GM23338 (cell line): ENCODE results near the gene ANO4. TPM values are rescaled to one million over a fixed set of nuclear protein-coding genes. Genes with fewer than 3 reads are reported as not detected.

ENCODE experiments used
- ATAC-seq: fragments of 200-7000 bp; cut with Tn5 transposase; 3 replicates; pipeline ENCODE4 v1.9.1; 2020
- DNase-seq: peaks from one replicate; pipeline ENCODE4 v3.0.0-alpha.2; 2015; ENCODE audit warnings: low spot score
- H2AFZ ChIP-seq: fragments of 200-600 bp; sonication (generic); 2 replicates; pipeline ENCODE4 v1.8.0; 2016; ENCODE audit warnings: antibody characterized with exemption, mild to moderate bottlenecking, moderate library complexity
- H3F3A ChIP-seq: fragments of 200-600 bp; sonication (generic); replicated peaks from 2 replicates; pipeline ENCODE4 v1.8.0; 2017; ENCODE audit warnings: antibody characterized with exemption, mixed run types, low read depth
- H3K27ac ChIP-seq: fragments of 200-600 bp; sonication (generic); 2 replicates; pipeline ENCODE4 v1.6.1; 2016; ENCODE audit warnings: low read depth
- H3K27me3 ChIP-seq: fragments of 200-600 bp; sonication (generic); 2 replicates; pipeline ENCODE4 v1.8.0; 2016; ENCODE audit warnings: mild to moderate bottlenecking, mixed run types, moderate library complexity; ENCODE audit not compliant: insufficient read depth
- H3K36me3 ChIP-seq: fragments of 200-600 bp; sonication (generic); 2 replicates; pipeline ENCODE4 v1.8.0; 2016; ENCODE audit warnings: mild to moderate bottlenecking; ENCODE audit not compliant: insufficient read depth
- H3K4me1 ChIP-seq: fragments of 200-600 bp; sonication (generic); 2 replicates; pipeline ENCODE4 v1.8.0; 2016; ENCODE audit warnings: mild to moderate bottlenecking, moderate library complexity; ENCODE audit not compliant: insufficient read depth
- H3K4me2 ChIP-seq: fragments of 200-600 bp; sonication (generic); 2 replicates; pipeline ENCODE4 v1.7.1; 2017; ENCODE audit warnings: mixed run types
- H3K4me3 ChIP-seq: fragments of 200-600 bp; sonication (generic); 2 replicates; pipeline ENCODE4 v1.6.1; 2016; ENCODE audit warnings: mixed run types
- H3K79me2 ChIP-seq: fragments of 200-600 bp; sonication (generic); replicated peaks from 2 replicates; pipeline ENCODE4 v1.8.0; 2017; ENCODE audit warnings: mild to moderate bottlenecking; ENCODE audit not compliant: insufficient read depth
- H3K9me2 ChIP-seq: fragments of 200-600 bp; sonication (generic); 2 replicates; pipeline ENCODE4 v1.8.0; 2017; ENCODE audit not compliant: insufficient read depth
- H4K20me1 ChIP-seq: fragments of 200-600 bp; sonication (generic); replicated peaks from 2 replicates; pipeline ENCODE4 v1.8.0; 2017; ENCODE audit warnings: mild to moderate bottlenecking; ENCODE audit not compliant: insufficient read depth
- H3K27ac Mint-ChIP-seq: 2 replicates; pipeline ENCODE4 v1.8.0; 2020; ENCODE audit warnings: inconsistent platforms, mild to moderate bottlenecking, moderate library complexity, mixed read lengths
- H3K27me3 Mint-ChIP-seq: 3 replicates; pipeline ENCODE4 v1.8.0; 2022; ENCODE audit warnings: low read depth, mild to moderate bottlenecking, moderate library complexity, mixed read lengths, inconsistent platforms; ENCODE audit not compliant: insufficient read depth, poor library complexity
- H3K36me3 Mint-ChIP-seq: 3 replicates; pipeline ENCODE4 v1.8.0; 2021; ENCODE audit warnings: low read depth, mild to moderate bottlenecking, inconsistent platforms, moderate library complexity, mixed read lengths
- H3K4me1 Mint-ChIP-seq: 3 replicates; pipeline ENCODE4 v1.8.0; 2020; ENCODE audit warnings: mild to moderate bottlenecking, inconsistent platforms, mixed read lengths
- H3K4me3 Mint-ChIP-seq: 3 replicates; pipeline ENCODE4 v1.8.0; 2021; ENCODE audit warnings: moderate library complexity, mild to moderate bottlenecking, inconsistent platforms, mixed read lengths
- H3K9me3 Mint-ChIP-seq: 3 replicates; pipeline ENCODE4 v1.8.0; 2020; ENCODE audit warnings: moderate library complexity, mild to moderate bottlenecking, inconsistent platforms, mixed read lengths
- CREB1 ChIP-seq: fragments of 250-450 bp; sonication (Bioruptor Pico); IDR thresholded peaks from 2 replicates; pipeline ENCODE4 v1.5.0; 2020; ENCODE audit warnings: low read depth, mild to moderate bottlenecking, moderate library complexity
- EZH2 ChIP-seq: fragments of 200-600 bp; sonication (generic); IDR thresholded peaks from one replicate; pipeline ENCODE4 v1.8.0; 2017; ENCODE audit warnings: antibody characterized with exemption, mild to moderate bottlenecking, low read depth; ENCODE audit not compliant: unreplicated experiment
- JUNB ChIP-seq: IDR thresholded peaks from one replicate; pipeline ENCODE4 v1.6.1; 2016; ENCODE audit warnings: antibody characterized with exemption; ENCODE audit not compliant: unreplicated experiment
- NANOG ChIP-seq: IDR thresholded peaks from 2 replicates; pipeline ENCODE4 v1.6.1; 2016; ENCODE audit warnings: antibody characterized with exemption, borderline replicate concordance
- POLR2AphosphoS5 ChIP-seq: IDR thresholded peaks from 2 replicates; pipeline ENCODE4 v1.6.1; 2016; ENCODE audit warnings: antibody characterized with exemption, low read depth
- STAT1 ChIP-seq: IDR thresholded peaks from one replicate; pipeline ENCODE4 v1.6.1; 2016; ENCODE audit warnings: antibody characterized with exemption; ENCODE audit not compliant: unreplicated experiment
- ZNF114 ChIP-seq: fragments of 250-450 bp; sonication (Bioruptor Pico); IDR thresholded peaks from 2 replicates; pipeline ENCODE4 v1.5.0; 2020; ENCODE audit warnings: mild to moderate bottlenecking, moderate library complexity
- polyA plus RNA-seq: library from polyadenylated mRNA; unstranded; fragments of >200 nt; fragmentation: Nextera tagmentation; extraction: Ambion mirVana; gene quantifications from 2 replicates; pipeline ENCODE4 v1.2.1, GENCODE V29; 2016
- total RNA-seq: library from RNA; depleted of rRNA; stranded (reverse); fragments of >200 nt; shearing (Covaris generic); gene quantifications from 2 replicates; pipeline ENCODE4 v1.2.3, GENCODE V29; 2014
- TF ChIP-seq, protein P1 (sequence below), 2 experiments: fragments of 200-600 bp in 1 of 2; sonication (generic) in 1 of 2; conservative IDR thresholded peaks; 2 replicates each; pipeline versions ENCODE4 v1.5.1 to v1.6.1; 2016 to 2017; ENCODE audit warnings: antibody characterized with exemption in 2 of 2, low read depth in 2 of 2, mild to moderate bottlenecking in 2 of 2, moderate library complexity in 1 of 2
- TF ChIP-seq, protein P2 (sequence below): IDR thresholded peaks from one replicate; pipeline ENCODE4 v1.6.1; 2018; ENCODE audit warnings: antibody characterized with exemption; ENCODE audit not compliant: unreplicated experiment

The ANO4 gene
- total and polyA plus RNA-seq, 2 experiments from 2014 or later, result 1.7 to 8.7 TPM

DNA sequence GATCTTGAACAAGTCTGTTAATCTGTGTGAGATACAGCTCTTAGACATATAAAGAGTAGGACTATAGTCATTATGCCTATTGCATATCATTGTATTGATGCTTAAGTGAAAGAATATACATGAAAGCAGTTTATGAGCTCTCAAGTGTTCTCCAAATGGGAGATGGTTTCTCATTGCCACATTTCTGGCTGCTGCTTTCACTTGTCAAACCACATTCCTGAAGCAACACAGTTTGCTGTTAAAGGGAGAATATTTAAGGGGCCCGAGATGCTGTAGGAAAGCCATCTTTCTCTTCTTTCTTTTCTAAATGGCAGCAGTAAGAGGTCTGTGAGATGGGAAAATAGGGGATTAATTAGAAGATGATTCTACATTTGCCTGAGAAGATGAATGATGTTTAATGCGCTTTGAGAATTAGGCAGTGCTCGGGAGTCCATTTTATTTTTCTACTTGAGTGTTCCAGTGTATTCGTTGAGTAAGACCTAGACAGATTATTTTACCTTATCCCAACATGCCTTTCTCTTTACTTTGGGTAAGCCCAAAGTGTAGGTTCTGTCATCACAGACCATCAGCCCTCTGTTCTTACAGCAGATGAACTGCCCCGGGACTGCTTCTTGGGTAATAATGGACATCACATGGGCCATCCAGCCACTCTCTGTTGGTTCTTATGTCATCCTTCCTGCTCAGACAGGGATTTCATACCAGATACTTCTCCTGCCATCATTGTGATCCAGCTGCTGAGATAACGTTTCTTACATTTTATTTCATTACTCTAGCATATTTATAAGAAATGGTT, 35.6 kb downstream of the ANO4 start:
- H3K27me3 Mint-ChIP-seq, result no peaks in the 10 kb centered on the region
- Histone ChIP-seq H3F3A (no peaks in the 10 kb centered on the region), H3K79me2 (no peaks in the 10 kb centered on the region)

GRCh38 chr12:100833282-100833681, 38.7 kb downstream of the ANO4 start:
- H3K27ac Mint-ChIP-seq, result no peak overlapping the region
- Histone ChIP-seq H3K79me2 (no peaks in the 10 kb centered on the region), H3K9me2 (no peaks in the 10 kb centered on the region), H3K4me2 (no peak overlapping the region), H4K20me1 (no peaks in the 10 kb centered on the region), H3K4me3 (no peak overlapping the region), H3F3A (no peaks in the 10 kb centered on the region), H3K36me3 (no peaks in the 10 kb centered on the region), H3K27me3 (no peaks in the 10 kb centered on the region), H3K27ac (no peak overlapping the region), H2AFZ (no peak overlapping the region), H3K4me1 (no peaks in the 10 kb centered on the region)
- TF ChIP-seq POLR2AphosphoS5, result no peak
- no peaks in the 10 kb centered on the region for H3K9me3 Mint-ChIP-seq
- no peak for DNase-seq
- peaks cover 10% of the 10 kb centered on the region; the same call in 2 of the 3 replicates for H3K4me1 Mint-ChIP-seq
- no peak overlapping the region for H3K4me3 Mint-ChIP-seq
- no peaks in the 10 kb centered on the region for H3K27me3 Mint-ChIP-seq
- no peaks in the 10 kb centered on the region for H3K36me3 Mint-ChIP-seq
- no peak for ATAC-seq

More for the DNA sequence above, 35.6 kb downstream of the ANO4 start:
- Histone ChIP-seq H3K27ac (no peak overlapping the region), H2AFZ (no peak overlapping the region), H3K9me2 (no peaks in the 10 kb centered on the region), H3K4me1 (no peaks in the 10 kb centered on the region), H3K4me2 (no peak overlapping the region), H3K4me3 (no peak overlapping the region), H4K20me1 (no peaks in the 10 kb centered on the region), H3K27me3 (no peaks in the 10 kb centered on the region), H3K36me3 (no peaks in the 10 kb centered on the region)
- Mint-ChIP-seq H3K4me3 (no peak overlapping the region), H3K4me1 (peaks cover 6% of the 10 kb centered on the region; the same call in 2 of the 3 replicates), H3K36me3 (no peaks in the 10 kb centered on the region), H3K27ac (no peak overlapping the region), H3K9me3 (no peaks in the 10 kb centered on the region)
- DNase-seq, result peak; percentile 32
- TF ChIP-seq JUNB, result no peak
- no peak for TF ChIP-seq EZH2
- TF ChIP-seq ZNF114 (CRISPR knock-in tag), result no peak
- TF ChIP-seq STAT1, result no peak
- TF ChIP-seq, protein P1, sequence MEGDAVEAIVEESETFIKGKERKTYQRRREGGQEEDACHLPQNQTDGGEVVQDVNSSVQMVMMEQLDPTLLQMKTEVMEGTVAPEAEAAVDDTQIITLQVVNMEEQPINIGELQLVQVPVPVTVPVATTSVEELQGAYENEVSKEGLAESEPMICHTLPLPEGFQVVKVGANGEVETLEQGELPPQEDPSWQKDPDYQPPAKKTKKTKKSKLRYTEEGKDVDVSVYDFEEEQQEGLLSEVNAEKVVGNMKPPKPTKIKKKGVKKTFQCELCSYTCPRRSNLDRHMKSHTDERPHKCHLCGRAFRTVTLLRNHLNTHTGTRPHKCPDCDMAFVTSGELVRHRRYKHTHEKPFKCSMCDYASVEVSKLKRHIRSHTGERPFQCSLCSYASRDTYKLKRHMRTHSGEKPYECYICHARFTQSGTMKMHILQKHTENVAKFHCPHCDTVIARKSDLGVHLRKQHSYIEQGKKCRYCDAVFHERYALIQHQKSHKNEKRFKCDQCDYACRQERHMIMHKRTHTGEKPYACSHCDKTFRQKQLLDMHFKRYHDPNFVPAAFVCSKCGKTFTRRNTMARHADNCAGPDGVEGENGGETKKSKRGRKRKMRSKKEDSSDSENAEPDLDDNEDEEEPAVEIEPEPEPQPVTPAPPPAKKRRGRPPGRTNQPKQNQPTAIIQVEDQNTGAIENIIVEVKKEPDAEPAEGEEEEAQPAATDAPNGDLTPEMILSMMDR (conservative IDR thresholded peaks at IDR 0.05; ENCODE audit: low read depth in 2 of 2), result no peak
- ATAC-seq, result no peak

GRCh38 chr12:100840748-100841147, 46.2 kb downstream of the ANO4 start:
- Histone ChIP-seq H3F3A (no peaks in the 10 kb centered on the region), H3K9me2 (no peaks in the 10 kb centered on the region), H3K27ac (no peak overlapping the region), H3K79me2 (no peaks in the 10 kb centered on the region), H4K20me1 (no peaks in the 10 kb centered on the region), H3K4me2 (no peak overlapping the region), H3K27me3 (no peaks in the 10 kb centered on the region), H3K36me3 (no peaks in the 10 kb centered on the region), H3K4me3 (no peak overlapping the region), H2AFZ (no peak overlapping the region), H3K4me1 (no peaks in the 10 kb centered on the region)
- Mint-ChIP-seq H3K36me3 (no peaks in the 10 kb centered on the region), H3K27ac (no peak overlapping the region), H3K27me3 (no peaks in the 10 kb centered on the region), H3K9me3 (no peaks in the 10 kb centered on the region), H3K4me1 (peaks cover 4% of the 10 kb centered on the region; the same call in 2 of the 3 replicates), H3K4me3 (no peak overlapping the region)
- DNase-seq (no peak), ATAC-seq (no peak)
- no peak for TF ChIP-seq ZNF114 (CRISPR knock-in tag)
- TF ChIP-seq, protein P1 (conservative IDR thresholded peaks at IDR 0.05; ENCODE audit: low read depth in 2 of 2), result no peak
- TF ChIP-seq NANOG, result no peak
- TF ChIP-seq, protein P2, sequence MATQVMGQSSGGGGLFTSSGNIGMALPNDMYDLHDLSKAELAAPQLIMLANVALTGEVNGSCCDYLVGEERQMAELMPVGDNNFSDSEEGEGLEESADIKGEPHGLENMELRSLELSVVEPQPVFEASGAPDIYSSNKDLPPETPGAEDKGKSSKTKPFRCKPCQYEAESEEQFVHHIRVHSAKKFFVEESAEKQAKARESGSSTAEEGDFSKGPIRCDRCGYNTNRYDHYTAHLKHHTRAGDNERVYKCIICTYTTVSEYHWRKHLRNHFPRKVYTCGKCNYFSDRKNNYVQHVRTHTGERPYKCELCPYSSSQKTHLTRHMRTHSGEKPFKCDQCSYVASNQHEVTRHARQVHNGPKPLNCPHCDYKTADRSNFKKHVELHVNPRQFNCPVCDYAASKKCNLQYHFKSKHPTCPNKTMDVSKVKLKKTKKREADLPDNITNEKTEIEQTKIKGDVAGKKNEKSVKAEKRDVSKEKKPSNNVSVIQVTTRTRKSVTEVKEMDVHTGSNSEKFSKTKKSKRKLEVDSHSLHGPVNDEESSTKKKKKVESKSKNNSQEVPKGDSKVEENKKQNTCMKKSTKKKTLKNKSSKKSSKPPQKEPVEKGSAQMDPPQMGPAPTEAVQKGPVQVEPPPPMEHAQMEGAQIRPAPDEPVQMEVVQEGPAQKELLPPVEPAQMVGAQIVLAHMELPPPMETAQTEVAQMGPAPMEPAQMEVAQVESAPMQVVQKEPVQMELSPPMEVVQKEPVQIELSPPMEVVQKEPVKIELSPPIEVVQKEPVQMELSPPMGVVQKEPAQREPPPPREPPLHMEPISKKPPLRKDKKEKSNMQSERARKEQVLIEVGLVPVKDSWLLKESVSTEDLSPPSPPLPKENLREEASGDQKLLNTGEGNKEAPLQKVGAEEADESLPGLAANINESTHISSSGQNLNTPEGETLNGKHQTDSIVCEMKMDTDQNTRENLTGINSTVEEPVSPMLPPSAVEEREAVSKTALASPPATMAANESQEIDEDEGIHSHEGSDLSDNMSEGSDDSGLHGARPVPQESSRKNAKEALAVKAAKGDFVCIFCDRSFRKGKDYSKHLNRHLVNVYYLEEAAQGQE, result no peak
- no peak for TF ChIP-seq EZH2
- no peak for TF ChIP-seq CREB1 (CRISPR knock-in tag)
